ENCODE measurements around the gene FAM114A1.

The FAM114A1 gene

DNA sequence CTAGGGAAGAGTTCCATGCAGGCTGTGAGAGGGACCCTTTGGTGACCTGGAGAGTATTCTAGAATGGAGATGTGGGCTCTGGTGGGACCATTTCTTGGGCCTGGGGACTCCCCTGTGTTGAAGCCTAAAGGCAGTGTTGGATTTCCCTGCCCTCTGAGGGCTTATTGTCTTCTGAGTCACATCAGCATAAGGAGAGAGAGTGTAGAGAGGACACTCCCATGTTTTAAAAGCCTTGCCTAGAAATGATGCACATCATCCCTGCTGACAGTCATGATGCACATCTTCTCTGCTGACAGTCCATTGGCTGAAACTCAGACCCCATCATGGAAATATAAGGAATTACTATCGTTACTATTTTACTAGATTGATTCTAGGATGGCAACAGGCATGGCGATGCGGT lies 51.9 kb downstream of the FAM114A1 start:
- no peak overlapping the region for H3K4me3 ChIP-seq (ENCODE audit: low read length)
- peaks cover 9% of the 10 kb centered on the region for H3K4me1 ChIP-seq (ENCODE audit: insufficient read depth, low read length)
- no peaks in the 10 kb centered on the region for H3K9me3 ChIP-seq (ENCODE audit: low read length)
- no peaks in the 10 kb centered on the region for H3K36me3 ChIP-seq (ENCODE audit: insufficient read depth, low read length)
- H3K27me3 ChIP-seq (ENCODE audit: insufficient read depth, low read length) = no peaks in the 10 kb centered on the region
- no peak overlapping the region for H2AFZ ChIP-seq (ENCODE audit: low read depth, low read length)

- H2AFZ ChIP-seq (ENCODE audit: low read depth, low read length) = no peak overlapping the region
- peaks cover 16% of the 10 kb centered on the region for H3K4me1 ChIP-seq (ENCODE audit: insufficient read depth, low read length)
- no peak overlapping the region for H3K4me3 ChIP-seq (ENCODE audit: low read length)
- H3K27me3 ChIP-seq (ENCODE audit: insufficient read depth, low read length) = no peaks in the 10 kb centered on the region
- H3K36me3 ChIP-seq (ENCODE audit: insufficient read depth, low read length) = no peaks in the 10 kb centered on the region
- H3K9me3 ChIP-seq (ENCODE audit: low read length) = no peaks in the 10 kb centered on the region
Observed at GRCh38 chr4:38920186-38920585, 52.6 kb downstream of the FAM114A1 start.

GRCh38 chr4:38920677-38921076 lies 53.1 kb downstream of the FAM114A1 start:
- no peak overlapping the region for H3K4me3 ChIP-seq (ENCODE audit: low read length)
- no peak overlapping the region for H2AFZ ChIP-seq (ENCODE audit: low read depth, low read length)
- H3K9me3 ChIP-seq (ENCODE audit: low read length) = no peaks in the 10 kb centered on the region
- H3K4me1 ChIP-seq (ENCODE audit: insufficient read depth, low read length) = peaks cover 18% of the 10 kb centered on the region
- H3K36me3 ChIP-seq (ENCODE audit: insufficient read depth, low read length) = no peaks in the 10 kb centered on the region
- no peaks in the 10 kb centered on the region for H3K27me3 ChIP-seq (ENCODE audit: insufficient read depth, low read length)

DNA sequence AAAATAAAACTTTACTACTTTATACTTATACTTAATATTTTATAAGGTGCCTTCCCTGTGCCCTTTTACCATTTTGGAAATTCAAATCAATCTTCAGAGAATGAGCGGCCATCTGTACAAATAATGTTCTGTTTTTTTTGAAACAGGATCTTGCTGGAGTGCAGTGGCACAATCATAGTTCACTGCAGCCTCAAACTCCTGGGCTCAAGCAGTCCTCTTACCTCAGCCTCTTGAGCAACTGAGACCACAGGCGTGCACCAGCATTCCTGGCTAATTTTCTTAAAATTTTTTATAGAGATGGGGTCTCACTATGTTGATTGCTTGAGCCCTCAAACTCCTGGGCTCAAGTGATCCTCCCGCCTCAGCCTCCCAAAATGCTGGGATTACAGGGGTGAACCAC lies 53.5 kb downstream of the FAM114A1 start:
- Histone ChIP-seq H3K4me1 (ENCODE audit: insufficient read depth, low read length) (peaks cover 21% of the 10 kb centered on the region), H3K9me3 (ENCODE audit: low read length) (no peaks in the 10 kb centered on the region), H3K36me3 (ENCODE audit: insufficient read depth, low read length) (no peaks in the 10 kb centered on the region), H2AFZ (ENCODE audit: low read depth, low read length) (no peak overlapping the region), H3K4me3 (ENCODE audit: low read length) (no peak overlapping the region), H3K27me3 (ENCODE audit: insufficient read depth, low read length) (no peaks in the 10 kb centered on the region)

GRCh38 chr4:38923746-38924145 lies 56.1 kb downstream of the FAM114A1 start:
- Histone ChIP-seq H3K27me3 (ENCODE audit: insufficient read depth, low read length) (no peaks in the 10 kb centered on the region), H2AFZ (ENCODE audit: low read depth, low read length) (no peak overlapping the region), H3K9me3 (ENCODE audit: low read length) (no peaks in the 10 kb centered on the region), H3K4me3 (ENCODE audit: low read length) (no peak overlapping the region), H3K36me3 (ENCODE audit: insufficient read depth, low read length) (no peaks in the 10 kb centered on the region), H3K4me1 (ENCODE audit: insufficient read depth, low read length) (peaks cover 25% of the 10 kb centered on the region)

- H3K36me3 ChIP-seq (ENCODE audit: insufficient read depth, low read length) = no peaks in the 10 kb centered on the region
- no peak overlapping the region for H2AFZ ChIP-seq (ENCODE audit: low read depth, low read length)
- H3K4me1 ChIP-seq (ENCODE audit: insufficient read depth, low read length) = peaks cover 30% of the 10 kb centered on the region
- H3K9me3 ChIP-seq (ENCODE audit: low read length) = no peaks in the 10 kb centered on the region
- no peak overlapping the region for H3K4me3 ChIP-seq (ENCODE audit: low read length)
- H3K27me3 ChIP-seq (ENCODE audit: insufficient read depth, low read length) = no peaks in the 10 kb centered on the region
Observed at GRCh38 chr4:38924353-38924752, 56.7 kb downstream of the FAM114A1 start.

DNA sequence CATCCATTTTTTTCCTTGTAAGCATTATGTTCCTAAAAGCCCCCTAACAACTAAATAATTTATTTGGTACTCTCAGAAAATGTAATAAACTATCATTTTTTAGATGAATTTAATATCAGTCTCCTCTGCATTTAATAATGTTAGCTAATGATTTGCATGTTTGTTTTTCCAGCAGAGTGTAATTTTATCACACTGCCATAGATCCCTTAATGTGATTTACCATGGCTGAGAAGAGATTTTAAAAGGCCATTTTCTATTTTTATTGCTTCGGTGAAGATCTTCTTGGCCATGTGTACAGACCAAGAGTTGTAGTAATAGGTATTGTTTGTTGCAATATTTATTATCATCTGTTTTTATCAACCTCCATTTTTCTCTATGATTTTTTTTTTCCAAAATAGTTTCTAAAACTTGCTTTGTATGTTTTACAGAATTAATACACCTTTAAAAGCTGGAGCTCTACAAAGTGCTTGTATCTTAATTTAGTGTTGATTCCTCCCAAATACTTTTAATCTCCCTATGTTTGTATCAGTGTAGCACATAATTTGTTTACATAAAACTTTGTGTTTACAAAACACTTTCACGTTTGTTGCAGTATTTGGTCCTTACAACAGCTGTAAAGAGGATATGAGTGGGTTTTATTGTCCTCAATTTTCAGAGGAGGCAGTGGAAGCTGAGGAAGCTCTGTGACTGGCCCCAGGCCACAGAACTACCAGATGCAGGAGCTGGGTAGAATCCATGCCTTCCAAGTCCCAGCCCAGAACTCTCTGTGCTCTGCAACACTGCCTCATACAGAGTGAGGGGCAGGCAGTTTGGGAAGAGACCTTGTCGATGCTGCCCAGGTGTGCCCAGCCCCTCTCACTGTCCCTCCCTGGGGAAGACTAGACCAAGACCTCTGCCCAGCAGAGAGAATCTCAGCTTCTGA lies 58.1 kb downstream of the FAM114A1 start:
- H3K27me3 ChIP-seq (ENCODE audit: insufficient read depth, low read length) = no peaks in the 10 kb centered on the region
- H3K4me1 ChIP-seq (ENCODE audit: insufficient read depth, low read length) = peaks cover 36% of the 10 kb centered on the region
- H3K36me3 ChIP-seq (ENCODE audit: insufficient read depth, low read length) = no peaks in the 10 kb centered on the region
- H2AFZ ChIP-seq (ENCODE audit: low read depth, low read length) = no peak overlapping the region
- H3K9me3 ChIP-seq (ENCODE audit: low read length) = no peaks in the 10 kb centered on the region
- H3K4me3 ChIP-seq (ENCODE audit: low read length) = no peak overlapping the region

- Histone ChIP-seq H3K27me3 (ENCODE audit: insufficient read depth, low read length) (no peaks in the 10 kb centered on the region), H3K4me1 (ENCODE audit: insufficient read depth, low read length) (peaks cover 39% of the 10 kb centered on the region), H3K36me3 (ENCODE audit: insufficient read depth, low read length) (no peaks in the 10 kb centered on the region), H3K4me3 (ENCODE audit: low read length) (no peak overlapping the region), H2AFZ (ENCODE audit: low read depth, low read length) (no peak overlapping the region), H3K9me3 (ENCODE audit: low read length) (no peaks in the 10 kb centered on the region)
Observed at GRCh38 chr4:38926896-38927295, 59.3 kb downstream of the FAM114A1 start.

- no peak overlapping the region for H3K4me3 ChIP-seq (ENCODE audit: low read length)
- H2AFZ ChIP-seq (ENCODE audit: low read depth, low read length) = no peak overlapping the region
- peaks cover 39% of the 10 kb centered on the region for H3K4me1 ChIP-seq (ENCODE audit: insufficient read depth, low read length)
- no peaks in the 10 kb centered on the region for H3K36me3 ChIP-seq (ENCODE audit: insufficient read depth, low read length)
- H3K27me3 ChIP-seq (ENCODE audit: insufficient read depth, low read length) = no peaks in the 10 kb centered on the region
- no peaks in the 10 kb centered on the region for H3K9me3 ChIP-seq (ENCODE audit: low read length)
Observed at GRCh38 chr4:38928568-38928967, 61.0 kb downstream of the FAM114A1 start.

GRCh38 chr4:38928974-38929373 lies 61.4 kb downstream of the FAM114A1 start:
- no peaks in the 10 kb centered on the region for H3K36me3 ChIP-seq (ENCODE audit: insufficient read depth, low read length)
- H2AFZ ChIP-seq (ENCODE audit: low read depth, low read length) = no peak overlapping the region
- H3K9me3 ChIP-seq (ENCODE audit: low read length) = no peaks in the 10 kb centered on the region
- no peaks in the 10 kb centered on the region for H3K27me3 ChIP-seq (ENCODE audit: insufficient read depth, low read length)
- no peak overlapping the region for H3K4me3 ChIP-seq (ENCODE audit: low read length)
- peaks cover 36% of the 10 kb centered on the region for H3K4me1 ChIP-seq (ENCODE audit: insufficient read depth, low read length)

- Histone ChIP-seq H3K9me3 (ENCODE audit: low read length) (no peaks in the 10 kb centered on the region), H3K36me3 (ENCODE audit: insufficient read depth, low read length) (no peaks in the 10 kb centered on the region), H2AFZ (ENCODE audit: low read depth, low read length) (no peak overlapping the region), H3K27me3 (ENCODE audit: insufficient read depth, low read length) (no peaks in the 10 kb centered on the region), H3K4me1 (ENCODE audit: insufficient read depth, low read length) (peaks cover 23% of the 10 kb centered on the region), H3K4me3 (ENCODE audit: low read length) (no peak overlapping the region)
Observed at GRCh38 chr4:38930204-38930603, 62.6 kb downstream of the FAM114A1 start.

- H3K4me3 ChIP-seq (ENCODE audit: low read length) = no peak overlapping the region
- H3K9me3 ChIP-seq (ENCODE audit: low read length) = no peaks in the 10 kb centered on the region
- no peak overlapping the region for H2AFZ ChIP-seq (ENCODE audit: low read depth, low read length)
- H3K4me1 ChIP-seq (ENCODE audit: insufficient read depth, low read length) = peaks cover 22% of the 10 kb centered on the region
- H3K36me3 ChIP-seq (ENCODE audit: insufficient read depth, low read length) = no peaks in the 10 kb centered on the region
- no peaks in the 10 kb centered on the region for H3K27me3 ChIP-seq (ENCODE audit: insufficient read depth, low read length)
Observed at GRCh38 chr4:38930707-38931106, 63.1 kb downstream of the FAM114A1 start.

DNA sequence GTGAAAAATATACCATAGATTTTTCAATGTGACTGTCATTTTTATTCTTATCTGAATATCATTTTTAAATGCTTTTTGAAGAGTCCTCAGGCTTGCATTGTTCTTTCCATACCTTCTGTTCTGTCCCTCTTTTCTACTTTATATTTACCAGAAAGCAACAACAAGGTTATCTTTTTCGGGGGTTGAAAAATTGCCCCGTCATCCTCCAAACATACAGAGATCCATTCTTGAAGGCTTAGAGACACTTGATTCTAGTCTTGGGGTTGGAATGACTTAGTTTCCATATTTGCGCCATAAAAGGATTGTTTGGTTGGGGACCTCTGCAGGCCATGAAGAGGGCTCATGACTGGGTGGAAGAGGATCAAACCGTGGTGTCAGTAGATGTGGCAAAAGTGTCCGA lies 63.5 kb downstream of the FAM114A1 start:
- no peak overlapping the region for H3K4me3 ChIP-seq (ENCODE audit: low read length)
- no peaks in the 10 kb centered on the region for H3K36me3 ChIP-seq (ENCODE audit: insufficient read depth, low read length)
- H2AFZ ChIP-seq (ENCODE audit: low read depth, low read length) = no peak overlapping the region
- H3K9me3 ChIP-seq (ENCODE audit: low read length) = no peaks in the 10 kb centered on the region
- H3K27me3 ChIP-seq (ENCODE audit: insufficient read depth, low read length) = no peaks in the 10 kb centered on the region
- peaks cover 18% of the 10 kb centered on the region for H3K4me1 ChIP-seq (ENCODE audit: insufficient read depth, low read length)
